Measurements from ENCODE around the gene LYAR. TPM values are rescaled to one million over a fixed set of nuclear protein-coding genes. Genes with fewer than 3 reads are reported as not detected.

LYAR gene
- total RNA-seq, 1 donor from 2014 or later = 24.7 TPM

DNA sequence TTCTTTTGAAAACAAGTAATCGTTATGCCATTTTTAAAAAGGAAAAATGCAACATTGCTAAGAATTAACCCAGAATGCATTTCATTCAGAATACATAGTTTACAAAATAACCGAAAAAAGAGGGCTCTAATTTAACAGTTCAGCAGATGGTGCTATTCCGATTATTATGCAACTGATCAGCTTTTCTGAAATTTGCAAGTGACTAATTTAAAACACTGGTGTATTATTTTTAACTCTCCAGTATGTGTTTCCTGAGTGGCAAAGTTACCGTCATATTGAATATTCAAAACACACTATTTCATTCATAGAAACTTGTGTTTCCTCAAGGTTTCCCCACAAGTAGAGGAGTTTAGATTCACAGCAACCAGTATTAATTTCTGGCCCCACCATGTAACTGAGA is 21.2 kb upstream of the LYAR start:
- DNase-seq (ENCODE audit: low read depth, low spot score) = no peak
- Mint-ChIP-seq H3K27me3 (ENCODE audit: low read depth) (no peaks in the 10 kb centered on the region), H3K4me3 (no peak overlapping the region), H3K4me1 (no peaks in the 10 kb centered on the region), H3K9me3 (no peaks in the 10 kb centered on the region), H3K27ac (ENCODE audit: unreplicated experiment) (no peak overlapping the region), H3K36me3 (ENCODE audit: low read depth) (no peaks in the 10 kb centered on the region)
- TF ChIP-seq, protein P1, sequence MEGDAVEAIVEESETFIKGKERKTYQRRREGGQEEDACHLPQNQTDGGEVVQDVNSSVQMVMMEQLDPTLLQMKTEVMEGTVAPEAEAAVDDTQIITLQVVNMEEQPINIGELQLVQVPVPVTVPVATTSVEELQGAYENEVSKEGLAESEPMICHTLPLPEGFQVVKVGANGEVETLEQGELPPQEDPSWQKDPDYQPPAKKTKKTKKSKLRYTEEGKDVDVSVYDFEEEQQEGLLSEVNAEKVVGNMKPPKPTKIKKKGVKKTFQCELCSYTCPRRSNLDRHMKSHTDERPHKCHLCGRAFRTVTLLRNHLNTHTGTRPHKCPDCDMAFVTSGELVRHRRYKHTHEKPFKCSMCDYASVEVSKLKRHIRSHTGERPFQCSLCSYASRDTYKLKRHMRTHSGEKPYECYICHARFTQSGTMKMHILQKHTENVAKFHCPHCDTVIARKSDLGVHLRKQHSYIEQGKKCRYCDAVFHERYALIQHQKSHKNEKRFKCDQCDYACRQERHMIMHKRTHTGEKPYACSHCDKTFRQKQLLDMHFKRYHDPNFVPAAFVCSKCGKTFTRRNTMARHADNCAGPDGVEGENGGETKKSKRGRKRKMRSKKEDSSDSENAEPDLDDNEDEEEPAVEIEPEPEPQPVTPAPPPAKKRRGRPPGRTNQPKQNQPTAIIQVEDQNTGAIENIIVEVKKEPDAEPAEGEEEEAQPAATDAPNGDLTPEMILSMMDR (conservative IDR thresholded peaks at IDR 0.05) = no peak

DNA sequence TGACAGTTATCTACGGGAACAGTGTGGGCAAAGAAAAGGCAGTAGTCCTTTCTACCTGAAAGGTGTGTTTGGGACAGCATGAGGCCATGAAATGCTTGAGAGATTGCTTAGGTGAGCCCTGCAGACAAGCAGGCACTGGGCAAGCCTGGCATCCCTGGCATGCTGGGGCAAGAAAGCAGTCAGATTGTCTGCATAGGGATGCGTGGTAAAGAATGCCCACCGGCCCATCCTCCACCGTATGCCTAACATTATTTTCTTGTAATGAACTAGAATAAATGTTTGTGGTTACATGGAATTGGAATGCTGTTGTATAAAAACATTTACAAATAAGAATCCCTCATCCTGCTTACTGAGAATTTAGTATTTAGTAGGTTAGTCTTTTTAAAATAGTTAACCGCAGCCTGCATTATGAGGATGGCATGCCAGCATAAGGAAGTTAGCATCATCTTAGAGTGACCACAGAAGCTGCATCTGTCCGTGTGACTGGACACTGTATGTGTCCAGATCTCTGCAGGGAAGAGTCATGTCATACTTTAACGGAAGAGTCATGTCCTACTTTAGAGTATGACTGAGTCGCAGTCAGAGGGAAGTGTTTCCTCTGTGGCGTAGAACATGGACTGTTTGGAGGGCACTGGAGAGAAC is 19.0 kb upstream of the LYAR start:
- Mint-ChIP-seq H3K9me3 (no peaks in the 10 kb centered on the region), H3K4me3 (no peak overlapping the region), H3K4me1 (no peaks in the 10 kb centered on the region), H3K27me3 (ENCODE audit: low read depth) (no peaks in the 10 kb centered on the region), H3K27ac (ENCODE audit: unreplicated experiment) (no peak overlapping the region), H3K36me3 (ENCODE audit: low read depth) (no peaks in the 10 kb centered on the region)
- TF ChIP-seq, protein P1 (conservative IDR thresholded peaks at IDR 0.05) = no peak
- no peak for DNase-seq (ENCODE audit: low read depth, low spot score)

DNA sequence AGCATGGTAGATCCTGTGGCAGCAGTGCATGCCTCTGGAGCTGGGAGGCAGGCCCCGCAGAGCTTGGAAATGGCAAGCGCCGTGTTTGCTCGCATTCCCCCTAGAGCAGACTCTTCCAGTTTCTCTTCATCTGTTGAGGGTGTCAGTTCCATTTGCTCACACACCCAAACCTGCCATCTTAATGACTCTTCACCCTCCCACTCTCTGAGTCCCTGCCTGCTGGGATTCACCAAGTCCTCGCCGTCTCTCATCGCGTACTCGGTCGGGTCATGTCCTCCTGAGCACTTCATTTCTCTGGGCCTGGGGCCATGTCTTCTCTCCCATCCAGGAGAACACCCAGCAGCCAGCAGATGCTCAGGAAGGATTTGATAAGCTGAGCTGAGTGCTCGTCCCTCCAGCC is 17.0 kb upstream of the LYAR start:
- Mint-ChIP-seq H3K36me3 (ENCODE audit: low read depth) (no peaks in the 10 kb centered on the region), H3K4me3 (no peak overlapping the region), H3K27ac (ENCODE audit: unreplicated experiment) (peak overlapping the region; percentile 8), H3K9me3 (no peaks in the 10 kb centered on the region), H3K4me1 (no peaks in the 10 kb centered on the region), H3K27me3 (ENCODE audit: low read depth) (no peaks in the 10 kb centered on the region)
- TF ChIP-seq, protein P1 (conservative IDR thresholded peaks at IDR 0.05) = no peak
- no peak for DNase-seq (ENCODE audit: low read depth, low spot score)

DNA sequence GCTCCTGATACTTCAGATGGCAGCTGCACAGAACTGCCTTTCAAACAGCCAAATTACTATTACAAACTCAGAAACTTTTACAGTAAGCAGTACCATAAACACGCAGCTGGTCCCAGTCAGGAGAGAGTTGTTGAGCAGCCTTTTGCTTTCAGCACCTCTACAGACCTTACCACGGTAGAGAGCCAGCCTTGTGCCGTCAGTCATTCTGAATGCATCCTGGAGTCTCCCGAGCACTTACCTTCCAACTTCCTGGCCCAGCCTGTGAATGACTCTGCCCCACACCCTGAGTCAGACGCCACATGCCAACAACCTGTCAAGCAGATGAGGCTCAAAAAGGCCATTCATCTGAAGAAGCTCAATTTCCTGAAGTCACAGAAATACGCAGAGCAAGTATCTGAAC is 12.5 kb upstream of the LYAR start:
- no peak for DNase-seq (ENCODE audit: low read depth, low spot score)
- H3K4me3 Mint-ChIP-seq = no peak overlapping the region
- H3K4me1 Mint-ChIP-seq = no peaks in the 10 kb centered on the region
- H3K27ac Mint-ChIP-seq (ENCODE audit: unreplicated experiment) = no peak overlapping the region
- TF ChIP-seq, protein P1 (conservative IDR thresholded peaks at IDR 0.05) = no peak
- no peaks in the 10 kb centered on the region for H3K9me3 Mint-ChIP-seq
- no peaks in the 10 kb centered on the region for H3K36me3 Mint-ChIP-seq (ENCODE audit: low read depth)
- no peaks in the 10 kb centered on the region for H3K27me3 Mint-ChIP-seq (ENCODE audit: low read depth)

DNA sequence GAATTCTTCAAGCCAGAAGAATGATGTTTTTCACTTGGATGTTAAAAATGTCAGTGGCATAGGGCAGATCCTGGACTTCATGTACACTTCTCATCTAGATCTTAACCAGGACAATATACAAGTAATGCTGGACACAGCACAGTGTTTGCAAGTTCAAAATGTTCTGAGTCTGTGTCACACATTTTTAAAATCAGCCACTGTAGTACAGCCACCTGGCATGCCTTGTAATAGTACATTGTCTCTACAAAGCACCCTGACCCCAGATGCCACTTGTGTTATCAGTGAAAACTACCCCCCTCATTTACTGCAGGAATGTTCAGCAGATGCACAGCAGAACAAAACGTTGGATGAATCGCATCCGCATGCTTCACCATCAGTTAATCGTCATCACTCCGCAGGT is 12.0 kb upstream of the LYAR start:
- TF ChIP-seq, protein P1 (conservative IDR thresholded peaks at IDR 0.05) = no peak
- H3K4me1 Mint-ChIP-seq = no peaks in the 10 kb centered on the region
- no peak for DNase-seq (ENCODE audit: low read depth, low spot score)
- H3K4me3 Mint-ChIP-seq = no peak overlapping the region
- no peaks in the 10 kb centered on the region for H3K27me3 Mint-ChIP-seq (ENCODE audit: low read depth)
- no peak overlapping the region for H3K27ac Mint-ChIP-seq (ENCODE audit: unreplicated experiment)
- H3K9me3 Mint-ChIP-seq = no peaks in the 10 kb centered on the region
- no peaks in the 10 kb centered on the region for H3K36me3 Mint-ChIP-seq (ENCODE audit: low read depth)

All from neural crest cell (in vitro differentiated cells).